Measurements from ENCODE around the gene CGA.

Gene CGA

GRCh38 chr6:87088076-87088475 lies 6.8 kb downstream of the CGA start:
- no peak for DNase-seq (ENCODE audit: low read depth)

DNA sequence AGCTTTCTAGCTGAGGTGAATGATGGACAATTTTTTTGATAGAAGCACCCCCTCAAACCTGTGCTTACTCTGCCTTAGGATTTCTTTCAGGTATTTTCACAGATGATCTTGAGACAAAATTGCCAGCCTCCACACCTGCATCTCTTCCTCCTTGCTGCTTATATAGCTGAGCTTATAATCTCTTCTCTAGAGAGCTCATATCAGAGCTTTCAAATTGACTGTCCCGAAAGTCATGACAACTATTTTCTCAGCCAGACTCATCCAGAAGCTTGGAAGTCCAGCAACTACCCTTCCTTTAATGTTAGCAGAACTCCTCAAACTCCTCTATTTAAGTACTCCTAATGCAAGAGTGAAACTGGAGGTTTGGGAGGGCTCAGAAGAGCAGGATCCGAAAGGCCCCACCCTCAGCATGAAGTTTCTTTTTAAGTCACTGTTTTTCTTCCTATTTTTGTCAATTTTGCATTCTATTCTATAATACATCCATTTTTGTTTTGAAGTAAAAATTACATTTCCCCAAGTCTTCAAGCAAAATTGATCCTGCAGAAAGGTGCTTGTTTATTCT lies 12.7 kb downstream of the CGA start:
- DNase-seq (ENCODE audit: low read depth): no peak

- DNase-seq (ENCODE audit: low read depth): peak; percentile 16
These were observed 15.8 kb downstream of the CGA start for GRCh38 chr6:87078983-87079616.

DNA sequence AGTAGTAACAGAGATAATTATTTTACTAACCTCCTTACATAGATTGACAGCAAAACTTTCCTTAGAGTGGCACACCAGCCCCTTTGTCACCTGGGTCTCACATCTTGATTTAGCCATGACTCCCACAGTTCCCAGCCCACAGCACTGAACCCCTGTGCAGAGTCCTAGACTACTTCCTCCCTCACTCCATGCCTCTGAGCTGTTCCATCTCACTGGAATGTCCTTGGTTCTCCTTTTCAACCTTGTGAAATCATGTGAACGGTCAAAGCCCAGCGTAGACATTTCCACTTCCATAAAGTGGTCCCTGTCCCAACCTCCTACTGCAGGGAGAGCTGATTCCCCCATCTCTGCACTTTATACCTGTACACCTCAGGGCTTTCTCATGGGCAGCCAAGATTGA lies 19.7 kb downstream of the CGA start:
- DNase-seq (ENCODE audit: low read depth): no peak

DNA sequence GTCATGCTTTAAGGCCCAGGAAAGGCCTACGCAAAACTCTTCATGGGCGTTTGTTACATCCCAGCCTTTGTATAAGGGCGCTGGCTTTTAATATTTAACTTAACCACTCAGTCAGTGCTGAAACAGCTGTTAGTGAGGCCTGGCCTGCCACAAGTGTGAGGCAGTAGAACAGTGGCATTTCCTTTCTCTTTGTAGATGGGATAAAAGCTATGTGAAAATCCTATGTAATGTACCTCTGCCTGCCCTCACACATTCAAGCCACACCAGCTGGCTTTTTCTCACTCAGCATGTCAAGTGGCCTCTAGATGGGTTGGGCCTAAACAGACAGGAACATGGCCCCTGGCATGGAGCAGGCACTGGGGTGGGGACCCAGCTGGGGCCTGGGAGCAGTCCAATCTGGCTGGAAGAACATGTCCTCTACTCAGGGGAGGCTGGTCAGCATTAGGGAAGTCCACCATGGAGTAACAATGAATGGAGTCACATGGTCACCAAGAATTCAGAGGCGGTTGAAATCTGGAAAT lies 20.7 kb downstream of the CGA start:
- no peak for DNase-seq (ENCODE audit: low read depth)

DNA sequence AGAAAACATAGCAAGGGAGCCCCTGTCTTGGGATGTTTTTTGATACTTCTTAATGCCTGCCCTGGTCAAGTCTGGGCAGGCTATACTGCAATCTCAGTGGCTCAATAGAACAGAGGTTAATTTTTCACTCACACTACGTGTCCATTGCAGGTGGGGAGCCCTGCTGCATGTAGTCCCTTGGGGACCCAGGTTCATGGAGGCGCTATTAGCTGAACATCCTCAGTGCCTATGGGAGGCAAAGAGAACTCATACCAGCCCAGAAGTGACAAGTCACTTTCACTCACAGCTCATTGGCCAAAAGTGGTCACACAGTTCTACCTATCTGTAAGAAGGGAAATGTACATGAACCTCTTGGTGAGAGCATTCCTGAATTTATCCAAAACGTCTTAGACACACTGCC lies 23.2 kb downstream of the CGA start:
- DNase-seq (ENCODE audit: low read depth): no peak

GRCh38 chr6:87070741-87071140 lies 24.2 kb downstream of the CGA start:
- no peak for DNase-seq (ENCODE audit: low read depth)

DNA sequence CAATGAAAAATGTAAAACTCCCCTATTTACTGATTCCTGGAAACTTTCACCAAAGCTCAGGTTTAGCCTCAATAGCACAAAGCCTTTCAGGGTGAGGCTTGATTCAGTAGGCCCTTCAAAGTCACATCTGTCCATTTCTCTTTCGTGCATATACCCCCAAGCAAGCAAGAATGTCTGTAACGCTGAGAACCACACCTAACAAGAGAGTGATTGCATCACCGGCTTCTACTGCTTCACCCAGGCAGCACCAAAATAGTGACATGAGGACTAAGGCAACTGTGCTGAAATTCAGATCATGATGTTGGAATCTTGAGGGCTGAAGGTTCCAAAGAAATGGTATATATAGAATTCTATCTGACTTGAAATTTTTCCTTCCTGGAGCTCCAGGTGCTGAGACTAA lies 26.1 kb downstream of the CGA start:
- DNase-seq (ENCODE audit: low read depth): no peak

- DNase-seq (ENCODE audit: low read depth): no peak
These were observed 28.2 kb downstream of the CGA start for GRCh38 chr6:87066449-87067333.

GRCh38 chr6:87065117-87065516 lies 29.8 kb downstream of the CGA start:
- no peak for DNase-seq (ENCODE audit: low read depth)

DNA sequence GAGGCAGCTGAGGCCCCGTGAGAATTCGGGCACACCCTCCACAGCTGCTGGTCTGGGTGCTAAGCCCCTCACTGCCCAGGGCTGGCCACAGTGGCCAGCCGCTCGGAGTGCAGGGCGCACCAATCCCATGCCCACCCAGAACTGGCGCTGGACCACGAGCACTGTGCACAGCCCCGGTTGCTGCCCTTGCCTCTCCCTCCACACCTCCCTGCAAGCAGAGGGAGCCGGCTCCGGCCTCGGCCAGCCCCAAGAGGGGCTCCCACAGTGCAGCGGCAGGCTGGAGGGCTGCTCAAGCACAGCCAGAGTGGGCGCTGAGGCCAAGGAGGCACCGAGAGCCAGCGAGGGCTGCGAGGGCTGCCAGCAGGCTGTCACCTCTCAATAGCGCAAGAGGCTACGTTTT lies 35.0 kb downstream of the CGA start:
- no peak for DNase-seq (ENCODE audit: low read depth)

DNA sequence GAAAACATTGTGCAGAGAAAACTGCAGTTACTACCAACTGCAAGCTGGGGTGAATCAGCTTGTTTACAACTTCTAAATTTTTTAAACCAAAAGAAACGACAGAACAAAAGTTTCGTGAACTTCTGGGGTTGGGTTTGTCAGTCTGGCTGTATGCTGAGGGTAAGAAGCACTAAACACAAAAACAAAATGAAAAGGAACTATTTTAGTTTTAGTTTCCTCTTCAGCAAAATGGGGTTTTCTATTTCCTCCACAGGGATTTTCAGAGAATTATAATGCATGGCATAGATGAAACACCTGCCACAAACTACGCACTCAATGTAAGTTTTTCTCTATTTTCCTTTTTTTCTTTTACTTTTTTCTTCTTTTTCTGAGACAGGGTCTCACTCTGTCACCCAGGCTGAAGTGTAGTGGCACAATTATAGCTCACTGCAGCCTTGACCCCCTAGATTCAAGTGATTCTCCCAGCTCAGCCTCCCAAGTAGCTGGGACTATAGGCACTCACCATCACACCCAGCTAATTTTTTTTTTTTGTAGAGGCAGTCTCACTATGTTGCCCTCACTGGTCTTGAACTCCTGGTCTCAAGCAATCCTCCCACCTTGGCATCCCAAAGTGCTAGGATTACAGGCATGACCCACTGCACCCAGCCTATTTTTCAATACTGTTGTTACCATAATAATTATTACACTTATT lies 40.6 kb downstream of the CGA start:
- no peak for DNase-seq (ENCODE audit: low read depth)

- DNase-seq (ENCODE audit: low read depth): no peak
These were observed 41.6 kb downstream of the CGA start for GRCh38 chr6:87053312-87053711.

- DNase-seq (ENCODE audit: low read depth): no peak
These were observed 45.1 kb downstream of the CGA start for GRCh38 chr6:87049779-87050178.

- DNase-seq (ENCODE audit: low read depth): no peak
These were observed 49.3 kb downstream of the CGA start for GRCh38 chr6:87045521-87046075.

- no peak for DNase-seq (ENCODE audit: low read depth)
These were observed 54.2 kb downstream of the CGA start for GRCh38 chr6:87040729-87041128.

All from stimulated activated CD8-positive, alpha-beta memory T cell treated with anti-CD3 and anti-CD28 coated beads, Interleukin-12 subunit alpha, Interleukin-12 subunit beta, amount 100 ng/mL, for 1 hour (primary cell).